Measurements from ENCODE around the gene WNT5A.

- TF ChIP-seq CTCF (IDR thresholded peaks at IDR 0.05; ENCODE audit: extremely low read depth in 1 of 2, insufficient read depth in 1 of 2, low read depth in 1 of 2, low read length in 2 of 2): no peak
- TF ChIP-seq POLR2A (IDR thresholded peaks at IDR 0.05; ENCODE audit: low read depth, low read length): no peak
These were observed 40.3 kb upstream of the WNT5A start for GRCh38 chr3:55527361-55527760.

Measured in endothelial cell of umbilical vein (primary cell).